SU-DHL-6 (cell line): ENCODE measurements around the gene ADD1.

Experiments used
- H2AFZ ChIP-seq: fragments of 200-600 bp; sonication (generic); 2 replicates; pipeline ENCODE4 v1.6.1; 2014; ENCODE audit warnings: low read depth, mild to moderate bottlenecking, moderate library complexity, mixed read lengths, antibody characterized with exemption, low read length; ENCODE audit not compliant: severe bottlenecking
- H3F3A ChIP-seq: fragments of 200-600 bp; shearing (Covaris generic); 2 replicates; pipeline ENCODE4 v1.6.0; 2016; ENCODE audit warnings: antibody characterized with exemption, mild to moderate bottlenecking; ENCODE audit not compliant: insufficient read depth
- H3K27ac ChIP-seq: fragments of 200-600 bp; sonication (generic); 2 replicates; pipeline ENCODE4 v1.5.1; 2016; ENCODE audit warnings: low read depth, mild to moderate bottlenecking, low read length, moderate library complexity, mixed read lengths
- H3K27me3 ChIP-seq: fragments of 200-600 bp; sonication (generic), shearing (Covaris generic); 2 replicates; pipeline ENCODE4 v1.6.0; 2014; ENCODE audit warnings: mild to moderate bottlenecking, low read length
- H3K36me3 ChIP-seq: fragments of 200-600 bp; sonication (generic); 2 replicates; pipeline ENCODE4 v1.6.1; 2014; ENCODE audit warnings: mild to moderate bottlenecking, low read length, mixed read lengths
- H3K4me2 ChIP-seq: fragments of 300-600, 200-600 bp; shearing (Covaris generic), sonication (generic); 2 replicates; pipeline ENCODE4 v1.6.0; 2014; ENCODE audit warnings: low read length, low read depth, mild to moderate bottlenecking; ENCODE audit not compliant: poor library complexity, severe bottlenecking
- H3K4me3 ChIP-seq: fragments of 200-600 bp; sonication (generic); 2 replicates; pipeline ENCODE4 v1.5.1; 2014; ENCODE audit warnings: antibody characterized with exemption, low read length, mild to moderate bottlenecking, mixed read lengths; ENCODE audit not compliant: insufficient read depth, poor library complexity, severe bottlenecking
- H3K79me2 ChIP-seq: fragments of 200-600 bp; sonication (generic); 2 replicates; pipeline ENCODE4 v1.6.1; 2014; ENCODE audit warnings: mild to moderate bottlenecking, low read length, moderate library complexity; ENCODE audit not compliant: insufficient read depth
- H3K9ac ChIP-seq: fragments of 200-600 bp; sonication (generic); 2 replicates; pipeline ENCODE4 v1.7.0; 2014; ENCODE audit warnings: mild to moderate bottlenecking, low read length
- H3K9me2 ChIP-seq: fragments of 200-600 bp; sonication (generic); replicated peaks from 2 replicates; pipeline ENCODE4 v1.6.1; 2014; ENCODE audit warnings: low read length; ENCODE audit not compliant: insufficient read depth
- H3K9me3 ChIP-seq: fragments of 200-600 bp; sonication (generic); 2 replicates; pipeline ENCODE4 v1.6.1; 2014; ENCODE audit warnings: low read length, mixed read lengths; ENCODE audit not compliant: insufficient read depth
- H4K20me1 ChIP-seq: fragments of 200-600 bp; sonication (generic); 2 replicates; pipeline ENCODE4 v1.6.1; 2014; ENCODE audit warnings: low read depth, mild to moderate bottlenecking, antibody characterized with exemption, low read length, moderate library complexity, mixed read lengths
- CTCF ChIP-seq: fragments of 200-600 bp; sonication (generic); IDR thresholded peaks from one replicate; pipeline ENCODE4 v1.5.1; 2017; ENCODE audit warnings: antibody characterized with exemption, mild to moderate bottlenecking, low read length, moderate library complexity; ENCODE audit not compliant: insufficient read depth, poor library complexity, severe bottlenecking
- EZH2phosphoT487 ChIP-seq: fragments of 200-600 bp; sonication (generic), shearing (Covaris generic); conservative IDR thresholded peaks from 2 replicates; pipeline ENCODE4 v1.6.1; 2018; ENCODE audit warnings: mild to moderate bottlenecking, antibody characterized with exemption, low read length, moderate library complexity, mixed read lengths

The ADD1 gene

DNA sequence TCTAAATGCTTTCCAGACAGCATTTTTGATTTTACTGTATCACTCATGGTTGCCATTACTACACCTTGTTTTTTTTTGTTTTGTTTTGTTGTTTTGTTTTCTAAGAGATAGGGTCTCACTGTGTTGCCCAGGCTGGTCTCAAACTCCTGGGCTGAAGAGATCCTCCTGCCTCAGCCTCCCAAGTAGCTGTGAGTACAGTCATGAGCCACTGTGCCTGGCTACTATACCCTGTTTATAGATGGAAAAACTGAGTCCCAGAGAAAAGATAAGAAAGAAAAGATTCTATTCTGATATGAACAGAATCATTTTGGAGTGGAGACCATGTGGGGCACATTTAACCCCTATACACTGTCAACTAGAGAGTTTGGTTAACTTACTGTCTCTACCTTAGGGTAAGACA, 20.0 kb downstream of the ADD1 start:
- Histone ChIP-seq H4K20me1 (peaks cover 25% of the 10 kb centered on the region), H2AFZ (no peak overlapping the region), H3K4me3 (no peak overlapping the region), H3K9me2 (no peaks in the 10 kb centered on the region), H3K36me3 (no peaks in the 10 kb centered on the region), H3K4me2 (no peak overlapping the region), H3K27ac (no peak overlapping the region), H3F3A (no peaks in the 10 kb centered on the region), H3K9ac (no peak overlapping the region), H3K79me2 (no peaks in the 10 kb centered on the region), H3K9me3 (no peaks in the 10 kb centered on the region), H3K27me3 (no peaks in the 10 kb centered on the region)
- TF ChIP-seq EZH2phosphoT487: no peak
- no peak for TF ChIP-seq CTCF

GRCh38 chr4:2865196-2865780, 21.6 kb downstream of the ADD1 start:
- no peaks in the 10 kb centered on the region for H3K9me2 ChIP-seq
- H3K79me2 ChIP-seq: no peaks in the 10 kb centered on the region
- no peaks in the 10 kb centered on the region for H3F3A ChIP-seq
- H3K4me3 ChIP-seq: no peak overlapping the region
- no peak overlapping the region for H3K9ac ChIP-seq
- no peaks in the 10 kb centered on the region for H3K9me3 ChIP-seq
- H3K4me2 ChIP-seq: no peak overlapping the region
- H2AFZ ChIP-seq: no peak overlapping the region
- no peaks in the 10 kb centered on the region for H3K36me3 ChIP-seq
- TF ChIP-seq EZH2phosphoT487: no peak
- no peak for TF ChIP-seq CTCF
- no peak overlapping the region for H3K27ac ChIP-seq
- H4K20me1 ChIP-seq: peaks cover 16% of the 10 kb centered on the region
- H3K27me3 ChIP-seq: no peaks in the 10 kb centered on the region

GRCh38 chr4:2866160-2866861, 22.7 kb downstream of the ADD1 start:
- Histone ChIP-seq H3K9me2 (no peaks in the 10 kb centered on the region), H3K4me3 (no peak overlapping the region), H3K9me3 (no peaks in the 10 kb centered on the region), H3K36me3 (no peaks in the 10 kb centered on the region), H3K27me3 (no peaks in the 10 kb centered on the region), H3K4me2 (no peak overlapping the region), H3K79me2 (no peaks in the 10 kb centered on the region), H2AFZ (no peak overlapping the region), H4K20me1 (peaks cover 10% of the 10 kb centered on the region; the same call in 1 of the 2 replicates), H3K27ac (no peak overlapping the region), H3K9ac (no peak overlapping the region), H3F3A (no peaks in the 10 kb centered on the region)
- TF ChIP-seq EZH2phosphoT487 (no peak), CTCF (no peak)
